Thoracic aorta (tissue), 2 donors: Measurements from ENCODE around the gene AFF1. TPM values are rescaled to one million over a fixed set of nuclear protein-coding genes. Genes with fewer than 3 reads are reported as not detected.

Experiments used
- ATAC-seq: fragments of 150-250 bp; one replicate; pipeline ENCODE4 v1.8.0; 2017; ENCODE audit warnings: low read depth; ENCODE audit not compliant: insufficient number of reproducible peaks, low FRiP score
- DNase-seq: peaks from one replicate; pipeline ENCODE4 v3.0.0-alpha.2; 2020; ENCODE audit warnings: low spot score
- H3K27ac ChIP-seq, 2 donors: fragments of 200-600 bp; sonication (generic); 1 replicate in 1 of 2; 2 replicates in 1 of 2; pipeline ENCODE4 v1.5.1; 2016; ENCODE audit warnings: mild to moderate bottlenecking in 2 of 2, moderate library complexity in 2 of 2
- H3K27me3 ChIP-seq: fragments of 200-600 bp; sonication (generic); replicated peaks from 2 replicates; pipeline ENCODE4 v1.6.0; 2016; ENCODE audit warnings: mild to moderate bottlenecking; ENCODE audit not compliant: insufficient read depth
- H3K36me3 ChIP-seq: fragments of 200-600 bp; sonication (generic); one replicate; pipeline ENCODE4 v1.5.1; 2016
- H3K4me1 ChIP-seq, 2 donors: fragments of 200-600 bp; sonication (generic); 1 replicate in 1 of 2; 2 replicates in 1 of 2; pipeline versions ENCODE4 v1.5.1 to v1.6.0; 2016; ENCODE audit warnings: low read depth in 2 of 2, mild to moderate bottlenecking in 1 of 2; ENCODE audit not compliant: control insufficient read depth in 1 of 2
- H3K4me3 ChIP-seq: fragments of 200-600 bp; sonication (generic); 2 replicates; pipeline ENCODE4 v1.5.1; 2016; ENCODE audit warnings: mild to moderate bottlenecking
- H3K9me3 ChIP-seq: fragments of 200-600 bp; sonication (generic); 2 replicates; pipeline ENCODE4 v1.5.1; 2016
- total RNA-seq, 2 donors: library from RNA; depleted of rRNA; stranded (reverse); fragments of >200 nt; gene quantifications; one replicate each; pipeline versions ENCODE4 v1.1.0 to v1.2.3, GENCODE V29; 2016
- TF ChIP-seq, protein P1 (sequence below): fragments of 200-600 bp; sonication (generic); IDR thresholded peaks from one replicate; pipeline ENCODE4 v1.5.1; 2019; ENCODE audit warnings: antibody characterized with exemption

AFF1 gene
- total RNA-seq, 2 donors from 2014 or later: 51.9 to 93.2 TPM

DNA sequence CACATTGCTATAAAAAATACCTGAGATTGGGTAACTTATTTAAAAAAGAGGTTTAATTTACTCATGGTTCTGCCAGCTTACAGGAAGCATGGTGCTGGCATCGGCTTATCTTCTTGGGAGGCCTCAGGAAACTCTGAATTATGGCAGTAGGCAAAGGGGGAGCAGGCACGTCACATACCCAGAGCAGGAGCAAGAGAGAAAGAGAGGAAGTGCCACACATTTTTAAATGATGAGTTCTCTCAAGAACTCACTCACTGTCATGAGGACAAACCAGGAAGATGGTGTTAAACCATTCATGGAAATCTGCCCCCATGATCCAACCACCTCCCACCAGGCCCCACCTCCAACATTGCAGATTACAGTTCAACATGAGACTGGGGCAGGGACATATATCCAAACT lies 10.0 kb upstream of the AFF1 start:
- Histone ChIP-seq H3K4me1 (peaks cover 7 to 12% of the 10 kb centered on the region in 2 donors), H3K27me3 (no peaks in the 10 kb centered on the region), H3K27ac (peak overlapping the region; percentile 31 to 42), H3K9me3 (no peaks in the 10 kb centered on the region), H3K4me3 (no peak overlapping the region), H3K36me3 (no peaks in the 10 kb centered on the region)
- TF ChIP-seq, protein P1, sequence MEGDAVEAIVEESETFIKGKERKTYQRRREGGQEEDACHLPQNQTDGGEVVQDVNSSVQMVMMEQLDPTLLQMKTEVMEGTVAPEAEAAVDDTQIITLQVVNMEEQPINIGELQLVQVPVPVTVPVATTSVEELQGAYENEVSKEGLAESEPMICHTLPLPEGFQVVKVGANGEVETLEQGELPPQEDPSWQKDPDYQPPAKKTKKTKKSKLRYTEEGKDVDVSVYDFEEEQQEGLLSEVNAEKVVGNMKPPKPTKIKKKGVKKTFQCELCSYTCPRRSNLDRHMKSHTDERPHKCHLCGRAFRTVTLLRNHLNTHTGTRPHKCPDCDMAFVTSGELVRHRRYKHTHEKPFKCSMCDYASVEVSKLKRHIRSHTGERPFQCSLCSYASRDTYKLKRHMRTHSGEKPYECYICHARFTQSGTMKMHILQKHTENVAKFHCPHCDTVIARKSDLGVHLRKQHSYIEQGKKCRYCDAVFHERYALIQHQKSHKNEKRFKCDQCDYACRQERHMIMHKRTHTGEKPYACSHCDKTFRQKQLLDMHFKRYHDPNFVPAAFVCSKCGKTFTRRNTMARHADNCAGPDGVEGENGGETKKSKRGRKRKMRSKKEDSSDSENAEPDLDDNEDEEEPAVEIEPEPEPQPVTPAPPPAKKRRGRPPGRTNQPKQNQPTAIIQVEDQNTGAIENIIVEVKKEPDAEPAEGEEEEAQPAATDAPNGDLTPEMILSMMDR: no peak
- ATAC-seq (no peak), DNase-seq (no peak)

DNA sequence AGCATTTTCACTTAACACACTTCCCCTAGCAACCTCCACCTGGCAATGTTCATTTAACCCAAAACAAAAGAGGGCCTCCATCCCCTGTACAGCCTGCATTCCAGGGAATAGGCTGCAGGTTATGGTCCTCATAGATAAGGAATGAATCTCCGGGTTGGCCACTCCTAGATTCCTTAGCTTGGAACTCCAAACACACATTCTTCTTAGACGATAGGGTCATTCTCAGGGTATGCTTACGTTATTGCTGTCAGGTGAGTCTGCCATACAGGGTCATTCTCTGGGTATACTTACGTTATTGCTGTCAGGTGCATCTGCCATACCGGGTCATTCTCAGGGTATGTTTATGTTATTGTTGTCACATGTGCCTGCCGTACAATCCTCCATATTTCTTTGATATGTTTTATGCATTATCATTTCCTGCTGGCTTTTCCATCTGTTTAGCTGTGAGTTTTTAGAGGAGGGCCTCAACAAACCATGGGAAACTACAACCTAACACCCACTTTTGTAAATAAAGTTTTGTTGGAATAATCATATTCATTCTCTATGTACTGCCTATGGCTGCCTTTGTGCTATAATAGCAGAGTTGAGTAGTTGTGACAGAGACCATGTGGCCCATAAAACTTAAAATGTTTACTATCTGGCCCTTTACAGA lies 8.2 kb upstream of the AFF1 start:
- no peak overlapping the region for H3K27ac ChIP-seq

DNA sequence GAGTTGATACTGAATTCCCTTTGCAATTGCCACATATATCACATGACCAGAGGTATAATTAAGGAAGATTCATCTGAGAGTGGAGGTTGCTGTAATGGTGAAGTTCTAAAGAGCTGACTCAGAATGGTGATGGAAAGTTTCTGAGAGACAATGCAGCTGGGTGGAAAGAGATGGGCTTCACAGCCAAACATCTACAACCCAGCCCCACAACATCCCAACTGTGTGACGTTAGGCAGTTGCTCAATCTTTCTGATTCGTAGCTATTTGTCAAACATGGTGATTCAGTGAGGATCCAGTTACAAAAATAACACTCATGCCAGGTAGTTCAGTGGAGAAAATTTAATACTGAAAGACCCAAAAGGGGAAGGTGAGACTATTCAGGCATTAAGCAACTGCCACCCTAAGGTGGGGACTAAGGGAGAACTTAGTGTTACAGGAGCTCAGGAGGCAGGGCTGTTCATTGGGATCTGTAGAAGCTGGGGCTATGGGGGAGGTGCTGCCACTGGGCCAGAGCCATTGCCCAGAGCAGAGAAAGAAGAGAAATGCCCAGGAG lies 6.9 kb upstream of the AFF1 start:
- TF ChIP-seq, protein P1: no peak
- Histone ChIP-seq H3K9me3 (no peaks in the 10 kb centered on the region), H3K4me3 (no peak overlapping the region), H3K27ac (peak overlapping the region in 1 of 2 donors; percentile 24), H3K36me3 (peaks cover 5% of the 10 kb centered on the region), H3K4me1 (peaks cover 7 to 12% of the 10 kb centered on the region in 2 donors), H3K27me3 (no peaks in the 10 kb centered on the region)
- DNase-seq (no peak), ATAC-seq (peak; percentile 83)

More for the DNA sequence above, 8.2 kb upstream of the AFF1 start:
- Histone ChIP-seq H3K4me3 (no peak overlapping the region), H3K27me3 (no peaks in the 10 kb centered on the region), H3K4me1 (peaks cover 7 to 12% of the 10 kb centered on the region in 2 donors), H3K9me3 (no peaks in the 10 kb centered on the region), H3K36me3 (peaks cover 5% of the 10 kb centered on the region)
- ATAC-seq (no peak), DNase-seq (no peak)
- TF ChIP-seq, protein P1: no peak

DNA sequence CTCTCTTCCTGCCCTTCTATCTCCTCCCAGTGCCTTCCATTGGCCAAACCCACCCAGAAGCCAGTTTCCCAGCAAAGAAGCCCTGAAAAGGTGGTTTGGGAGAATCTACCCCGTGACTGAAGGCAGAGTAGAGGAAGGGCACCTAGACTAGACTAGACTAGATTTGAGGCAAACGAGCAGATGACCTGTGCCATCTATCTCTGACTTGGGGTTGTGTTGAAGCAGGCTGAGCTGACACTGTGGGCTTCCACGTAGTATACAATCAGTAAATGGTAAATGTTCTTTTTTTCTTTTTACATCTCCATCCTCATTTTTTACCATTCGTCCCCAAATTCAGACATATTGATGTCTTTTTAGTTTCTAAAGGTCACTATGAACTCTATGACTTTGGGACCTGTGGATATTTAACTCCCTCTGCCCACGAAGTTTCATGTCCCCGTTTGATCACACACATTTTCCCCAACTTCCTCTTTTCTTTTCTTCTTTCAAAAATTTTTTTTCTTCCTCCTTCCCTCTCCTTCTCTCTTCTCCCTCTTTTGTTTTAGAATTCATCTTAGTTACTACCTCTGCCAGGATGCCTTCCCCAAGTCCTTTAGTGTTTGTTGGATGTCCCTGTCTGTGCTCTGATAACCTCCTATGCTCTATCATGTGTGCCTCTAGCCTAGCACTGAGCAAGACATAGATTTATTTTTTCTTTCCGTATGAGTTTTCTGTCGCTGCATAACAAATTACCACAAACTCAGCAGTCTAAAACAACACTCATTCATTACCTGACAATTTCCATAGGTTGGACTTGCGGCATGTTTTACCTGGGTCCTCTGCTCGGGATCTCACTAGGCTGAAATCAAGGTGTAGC lies 6.2 kb upstream of the AFF1 start:
- TF ChIP-seq, protein P1: no peak
- H3K27ac ChIP-seq: peak overlapping the region in 1 of 2 donors; percentile 24

More for the DNA sequence above, 6.2 kb upstream of the AFF1 start:
- Histone ChIP-seq H3K36me3 (peaks cover 5% of the 10 kb centered on the region), H3K4me1 (peaks cover 11 to 14% of the 10 kb centered on the region in 2 donors), H3K27me3 (no peaks in the 10 kb centered on the region), H3K9me3 (no peaks in the 10 kb centered on the region), H3K4me3 (no peak overlapping the region)
- DNase-seq (no peak), ATAC-seq (no peak)
